ENCODE results near the gene HAND2.

HAND2 gene

DNA sequence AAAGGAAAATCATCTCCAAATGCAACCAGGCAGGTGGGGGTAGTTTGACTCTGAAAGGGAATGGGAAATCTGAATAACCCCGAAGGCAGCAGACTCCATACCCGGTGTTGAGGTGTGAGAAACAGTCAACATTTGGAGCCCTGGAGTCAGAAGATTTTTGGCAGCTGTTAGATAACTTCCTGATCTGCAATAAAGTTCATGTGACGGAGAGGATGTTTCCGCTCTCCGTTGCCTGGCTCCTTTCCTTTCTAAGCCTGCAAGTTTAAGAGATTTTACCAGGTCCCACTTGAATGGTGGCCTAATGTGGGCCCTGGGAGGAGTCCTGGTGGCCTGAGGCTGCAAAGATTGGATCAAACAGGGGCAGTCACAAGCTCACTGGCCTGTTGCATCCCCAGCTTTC is 27.7 kb downstream of the HAND2 start:
- no peaks in the 10 kb centered on the region for H3K27me3 ChIP-seq (ENCODE audit: low read length)
- H3K9me2 ChIP-seq (replicated peaks; ENCODE audit: insufficient read depth, low read length), result no peaks in the 10 kb centered on the region
- no peak for TF ChIP-seq EZH2phosphoT487 (conservative IDR thresholded peaks at IDR 0.05; ENCODE audit: low read length)
- TF ChIP-seq, protein P1, sequence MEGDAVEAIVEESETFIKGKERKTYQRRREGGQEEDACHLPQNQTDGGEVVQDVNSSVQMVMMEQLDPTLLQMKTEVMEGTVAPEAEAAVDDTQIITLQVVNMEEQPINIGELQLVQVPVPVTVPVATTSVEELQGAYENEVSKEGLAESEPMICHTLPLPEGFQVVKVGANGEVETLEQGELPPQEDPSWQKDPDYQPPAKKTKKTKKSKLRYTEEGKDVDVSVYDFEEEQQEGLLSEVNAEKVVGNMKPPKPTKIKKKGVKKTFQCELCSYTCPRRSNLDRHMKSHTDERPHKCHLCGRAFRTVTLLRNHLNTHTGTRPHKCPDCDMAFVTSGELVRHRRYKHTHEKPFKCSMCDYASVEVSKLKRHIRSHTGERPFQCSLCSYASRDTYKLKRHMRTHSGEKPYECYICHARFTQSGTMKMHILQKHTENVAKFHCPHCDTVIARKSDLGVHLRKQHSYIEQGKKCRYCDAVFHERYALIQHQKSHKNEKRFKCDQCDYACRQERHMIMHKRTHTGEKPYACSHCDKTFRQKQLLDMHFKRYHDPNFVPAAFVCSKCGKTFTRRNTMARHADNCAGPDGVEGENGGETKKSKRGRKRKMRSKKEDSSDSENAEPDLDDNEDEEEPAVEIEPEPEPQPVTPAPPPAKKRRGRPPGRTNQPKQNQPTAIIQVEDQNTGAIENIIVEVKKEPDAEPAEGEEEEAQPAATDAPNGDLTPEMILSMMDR (IDR thresholded peaks at IDR 0.05; ENCODE audit: insufficient read depth, low read length, poor library complexity, severe bottlenecking), result no peak

GRCh38 chr4:173501592-173502150 is 28.4 kb downstream of the HAND2 start:
- no peak overlapping the region for H3K4me3 ChIP-seq (ENCODE audit: insufficient read depth, low read length, poor library complexity, severe bottlenecking)
- no peaks in the 10 kb centered on the region for H3K79me2 ChIP-seq (ENCODE audit: insufficient read depth, low read length)

More for the DNA sequence above, 27.7 kb downstream of the HAND2 start:
- no peak overlapping the region for H3K4me3 ChIP-seq (ENCODE audit: insufficient read depth, low read length, poor library complexity, severe bottlenecking)
- H3K79me2 ChIP-seq (ENCODE audit: insufficient read depth, low read length), result no peaks in the 10 kb centered on the region
- H3K9me3 ChIP-seq (ENCODE audit: insufficient read depth, low read length), result no peaks in the 10 kb centered on the region
- no peaks in the 10 kb centered on the region for H3F3A ChIP-seq (ENCODE audit: insufficient read depth)
- H3K4me2 ChIP-seq (ENCODE audit: low read depth, low read length, poor library complexity, severe bottlenecking), result no peak overlapping the region
- no peak overlapping the region for H3K27ac ChIP-seq (ENCODE audit: low read depth, low read length)
- H4K20me1 ChIP-seq (ENCODE audit: low read depth, low read length), result no peaks in the 10 kb centered on the region
- H2AFZ ChIP-seq (ENCODE audit: low read depth, low read length, severe bottlenecking), result no peak overlapping the region
- H3K36me3 ChIP-seq (ENCODE audit: low read length), result no peaks in the 10 kb centered on the region
- H3K9ac ChIP-seq (ENCODE audit: low read length), result no peak overlapping the region

GRCh38 chr4:173500841-173501591 is 29.0 kb downstream of the HAND2 start:
- Histone ChIP-seq H3K9me2 (replicated peaks; ENCODE audit: insufficient read depth, low read length) (no peaks in the 10 kb centered on the region), H3K4me2 (ENCODE audit: low read depth, low read length, poor library complexity, severe bottlenecking) (no peak overlapping the region), H3K36me3 (ENCODE audit: low read length) (no peaks in the 10 kb centered on the region), H3K27me3 (ENCODE audit: low read length) (no peaks in the 10 kb centered on the region), H4K20me1 (ENCODE audit: low read depth, low read length) (no peaks in the 10 kb centered on the region), H3K4me3 (ENCODE audit: insufficient read depth, low read length, poor library complexity, severe bottlenecking) (no peak overlapping the region), H3F3A (ENCODE audit: insufficient read depth) (no peaks in the 10 kb centered on the region), H2AFZ (ENCODE audit: low read depth, low read length, severe bottlenecking) (no peak overlapping the region), H3K9me3 (ENCODE audit: insufficient read depth, low read length) (no peaks in the 10 kb centered on the region), H3K27ac (ENCODE audit: low read depth, low read length) (no peak overlapping the region), H3K9ac (ENCODE audit: low read length) (no peak overlapping the region), H3K79me2 (ENCODE audit: insufficient read depth, low read length) (no peaks in the 10 kb centered on the region)
- TF ChIP-seq, protein P1 (IDR thresholded peaks at IDR 0.05; ENCODE audit: insufficient read depth, low read length, poor library complexity, severe bottlenecking), result no peak
- no peak for TF ChIP-seq EZH2phosphoT487 (conservative IDR thresholded peaks at IDR 0.05; ENCODE audit: low read length)

More at GRCh38 chr4:173501592-173502150, 28.4 kb downstream of the HAND2 start:
- no peaks in the 10 kb centered on the region for H4K20me1 ChIP-seq (ENCODE audit: low read depth, low read length)
- H3F3A ChIP-seq (ENCODE audit: insufficient read depth), result no peaks in the 10 kb centered on the region
- no peak overlapping the region for H3K4me2 ChIP-seq (ENCODE audit: low read depth, low read length, poor library complexity, severe bottlenecking)
- TF ChIP-seq EZH2phosphoT487 (conservative IDR thresholded peaks at IDR 0.05; ENCODE audit: low read length), result no peak
- TF ChIP-seq, protein P1 (IDR thresholded peaks at IDR 0.05; ENCODE audit: insufficient read depth, low read length, poor library complexity, severe bottlenecking), result no peak
- no peaks in the 10 kb centered on the region for H3K9me3 ChIP-seq (ENCODE audit: insufficient read depth, low read length)
- H3K27ac ChIP-seq (ENCODE audit: low read depth, low read length), result no peak overlapping the region
- no peaks in the 10 kb centered on the region for H3K36me3 ChIP-seq (ENCODE audit: low read length)
- no peak overlapping the region for H2AFZ ChIP-seq (ENCODE audit: low read depth, low read length, severe bottlenecking)
- H3K27me3 ChIP-seq (ENCODE audit: low read length), result no peaks in the 10 kb centered on the region
- no peak overlapping the region for H3K9ac ChIP-seq (ENCODE audit: low read length)
- no peaks in the 10 kb centered on the region for H3K9me2 ChIP-seq (replicated peaks; ENCODE audit: insufficient read depth, low read length)

Data from SU-DHL-6 (cell line).